ENCODE measurements around the gene TPK1.

GRCh38 chr7:144470078-144470477 lies 365.8 kb downstream of the TPK1 start:
- TF ChIP-seq, protein P1, sequence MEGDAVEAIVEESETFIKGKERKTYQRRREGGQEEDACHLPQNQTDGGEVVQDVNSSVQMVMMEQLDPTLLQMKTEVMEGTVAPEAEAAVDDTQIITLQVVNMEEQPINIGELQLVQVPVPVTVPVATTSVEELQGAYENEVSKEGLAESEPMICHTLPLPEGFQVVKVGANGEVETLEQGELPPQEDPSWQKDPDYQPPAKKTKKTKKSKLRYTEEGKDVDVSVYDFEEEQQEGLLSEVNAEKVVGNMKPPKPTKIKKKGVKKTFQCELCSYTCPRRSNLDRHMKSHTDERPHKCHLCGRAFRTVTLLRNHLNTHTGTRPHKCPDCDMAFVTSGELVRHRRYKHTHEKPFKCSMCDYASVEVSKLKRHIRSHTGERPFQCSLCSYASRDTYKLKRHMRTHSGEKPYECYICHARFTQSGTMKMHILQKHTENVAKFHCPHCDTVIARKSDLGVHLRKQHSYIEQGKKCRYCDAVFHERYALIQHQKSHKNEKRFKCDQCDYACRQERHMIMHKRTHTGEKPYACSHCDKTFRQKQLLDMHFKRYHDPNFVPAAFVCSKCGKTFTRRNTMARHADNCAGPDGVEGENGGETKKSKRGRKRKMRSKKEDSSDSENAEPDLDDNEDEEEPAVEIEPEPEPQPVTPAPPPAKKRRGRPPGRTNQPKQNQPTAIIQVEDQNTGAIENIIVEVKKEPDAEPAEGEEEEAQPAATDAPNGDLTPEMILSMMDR (IDR thresholded peaks at IDR 0.05) = no peak
- TF ChIP-seq POLR2A (IDR thresholded peaks at IDR 0.05) = no peak

All from uterus (tissue), 2 donors.